Ishikawa (cell line): ENCODE data around the gene FADS6.

ENCODE experiments used
- CEBPB ChIP-seq: IDR thresholded peaks from 2 replicates; pipeline ENCODE4 v1.6.1; 2012
- CREB1 ChIP-seq: IDR thresholded peaks from 2 replicates; pipeline ENCODE4 v1.6.1; 2012; ENCODE audit warnings: low read depth
- EP300 ChIP-seq: IDR thresholded peaks from 2 replicates; pipeline ENCODE4 v1.6.1; 2012; ENCODE audit warnings: borderline replicate concordance
- MAX ChIP-seq: IDR thresholded peaks from 2 replicates; pipeline ENCODE4 v1.6.1; 2012
- NFIC ChIP-seq: IDR thresholded peaks from 2 replicates; pipeline ENCODE4 v1.6.1; 2012
- TAF1 ChIP-seq: IDR thresholded peaks from 2 replicates; pipeline ENCODE4 v1.6.1; 2012; ENCODE audit warnings: low read depth, mild to moderate bottlenecking
- TCF12 ChIP-seq: IDR thresholded peaks from 2 replicates; pipeline ENCODE4 v1.6.1; 2012; ENCODE audit warnings: low read depth
- TEAD4 ChIP-seq: IDR thresholded peaks from 2 replicates; pipeline ENCODE4 v1.6.1; 2012
- YY1 ChIP-seq: IDR thresholded peaks from 2 replicates; pipeline ENCODE4 v1.6.1; 2012; ENCODE audit warnings: low read depth
- ZBTB7A ChIP-seq: IDR thresholded peaks from 2 replicates; pipeline ENCODE4 v1.6.1; 2012; ENCODE audit warnings: low read depth

GRCh38 chr17:74850914-74851313, 42.5 kb downstream of the FADS6 start:
- TF ChIP-seq TAF1 (no peak), TCF12 (no peak), CEBPB (no peak), EP300 (no peak), MAX (no peak), TEAD4 (no peak), ZBTB7A (no peak), CREB1 (no peak), NFIC (no peak), YY1 (no peak)
